ENCODE data around the gene OR8D1.

OR8D1 gene

GRCh38 chr11:124329787-124330478, 16.2 kb upstream of the OR8D1 start:
- no peak overlapping the region for H3K4me3 ChIP-seq (ENCODE audit: low read depth, low read length)
- no peak for TF ChIP-seq CTCF (IDR thresholded peaks at IDR 0.05; ENCODE audit: low read depth, low read length)

DNA sequence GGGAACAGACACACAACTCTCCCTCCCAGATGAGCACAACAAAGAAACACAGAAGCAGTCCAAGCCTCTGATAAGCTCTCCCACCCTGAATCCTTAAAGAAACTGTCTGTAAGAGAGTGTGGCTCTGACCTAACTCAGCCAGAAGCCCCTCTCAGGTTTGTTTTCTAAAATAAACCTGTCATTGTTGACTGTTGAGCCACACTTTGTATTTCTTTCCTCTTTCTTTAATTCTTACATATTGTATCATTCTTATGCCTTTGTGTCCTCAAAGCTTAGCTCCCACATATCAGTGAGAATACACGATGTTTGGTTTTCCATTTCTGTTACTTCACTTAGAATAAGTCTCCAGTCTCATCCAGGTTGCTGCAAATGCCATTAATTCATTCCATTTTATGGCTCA, 14.0 kb upstream of the OR8D1 start:
- H3K4me3 ChIP-seq (ENCODE audit: low read depth, low read length) = no peak overlapping the region
- TF ChIP-seq CTCF (IDR thresholded peaks at IDR 0.05; ENCODE audit: low read depth, low read length) = no peak

- TF ChIP-seq CTCF (IDR thresholded peaks at IDR 0.05; ENCODE audit: low read depth, low read length) = no peak
- H3K4me3 ChIP-seq (ENCODE audit: low read depth, low read length) = no peak overlapping the region
Observed at GRCh38 chr11:124322356-124322755, 8.6 kb upstream of the OR8D1 start.

DNA sequence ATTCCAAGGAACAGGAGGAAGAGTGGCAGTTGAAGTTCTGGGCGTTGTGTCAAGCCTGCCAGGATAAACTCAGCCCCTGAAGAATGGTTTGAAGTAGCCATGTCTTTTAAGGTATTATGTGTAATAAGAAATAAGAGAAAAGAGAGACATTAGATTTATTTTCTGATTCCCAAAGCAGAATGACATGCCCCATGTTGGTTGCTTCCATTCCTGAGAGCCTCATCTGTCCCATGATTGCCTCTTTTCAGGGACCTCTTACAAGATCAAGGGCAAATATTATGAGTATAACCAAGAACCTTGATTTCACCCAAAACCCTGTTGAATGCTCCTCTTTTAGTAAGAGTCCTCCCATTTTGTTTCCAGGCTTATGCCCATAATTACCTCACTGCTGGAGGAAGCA, 6.3 kb upstream of the OR8D1 start, which contains the start of gene OR8D2:
Gene OR8D2, minus strand, starts transcription at position 101 of the 400 bp plus-strand sequence. Its CDS starts 0 bp downstream, at position 101.
- TF ChIP-seq CTCF (IDR thresholded peaks at IDR 0.05; ENCODE audit: low read depth, low read length) = no peak
- H3K4me3 ChIP-seq (ENCODE audit: low read depth, low read length) = no peak within 1 kb of the TSS

GRCh38 chr11:124315052-124315451, 1.3 kb upstream of the OR8D1 start:
- no peak for TF ChIP-seq CTCF (IDR thresholded peaks at IDR 0.05; ENCODE audit: low read depth, low read length)
- H3K4me3 ChIP-seq (ENCODE audit: low read depth, low read length) = no peak overlapping the region

DNA sequence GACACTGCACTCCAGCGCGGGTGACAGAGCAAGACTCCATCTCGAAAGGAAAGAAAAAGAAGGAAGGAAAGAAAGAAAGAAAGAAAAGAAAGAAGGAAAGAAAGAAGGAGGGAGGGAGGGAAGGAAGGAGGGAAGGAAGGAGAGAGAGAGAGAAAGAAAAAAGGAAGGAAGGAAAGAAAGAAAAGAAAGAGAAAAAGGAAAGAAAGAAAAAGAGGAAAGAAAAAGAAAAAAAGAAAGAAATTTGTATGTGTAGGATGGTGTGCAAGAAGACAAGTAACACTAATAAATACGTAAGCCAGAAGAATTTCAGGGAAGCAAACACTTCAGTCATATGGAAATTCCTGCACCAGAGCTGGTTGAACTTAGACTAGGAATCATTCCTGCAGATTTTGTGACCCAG, 618 bp downstream of the OR8D1 start:
- TF ChIP-seq CTCF (IDR thresholded peaks at IDR 0.05; ENCODE audit: low read depth, low read length) = no peak
- H3K4me3 ChIP-seq (ENCODE audit: low read depth, low read length) = no peak overlapping the region

DNA sequence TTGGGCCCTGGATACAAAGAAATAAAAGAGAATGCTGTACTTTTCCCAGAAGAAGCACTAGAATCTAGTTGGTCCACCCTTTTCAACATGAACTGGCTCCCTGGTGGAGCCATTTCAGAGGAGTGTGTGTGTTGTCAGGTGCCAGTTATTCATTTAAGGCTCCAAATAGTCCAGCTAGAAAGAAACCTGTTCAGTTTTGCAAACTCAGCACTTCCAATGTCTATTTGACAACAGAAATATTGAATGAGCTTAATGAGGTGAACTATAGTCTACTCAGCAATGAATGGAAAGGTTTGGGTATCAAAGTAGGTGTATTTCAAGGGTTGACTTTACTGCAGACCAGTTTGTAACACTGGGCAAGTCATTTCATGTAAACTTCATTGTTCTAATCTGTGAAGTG, 2.1 kb downstream of the OR8D1 start:
- TF ChIP-seq CTCF (IDR thresholded peaks at IDR 0.05; ENCODE audit: low read depth, low read length) = no peak
- no peak overlapping the region for H3K4me3 ChIP-seq (ENCODE audit: low read depth, low read length)

Measured in WI38 (cell line).